GM23338 (cell line): Measurements from ENCODE around the gene MICAL3. TPM values are rescaled to one million over a fixed set of nuclear protein-coding genes. Genes with fewer than 3 reads are reported as not detected.

ENCODE experiments used
- ATAC-seq: fragments of 200-7000 bp; cut with Tn5 transposase; 3 replicates; pipeline ENCODE4 v1.9.1; 2020
- DNase-seq: peaks from one replicate; pipeline ENCODE4 v3.0.0-alpha.2; 2015; ENCODE audit warnings: low spot score
- H2AFZ ChIP-seq: fragments of 200-600 bp; sonication (generic); 2 replicates; pipeline ENCODE4 v1.8.0; 2016; ENCODE audit warnings: antibody characterized with exemption, mild to moderate bottlenecking, moderate library complexity
- H3F3A ChIP-seq: fragments of 200-600 bp; sonication (generic); replicated peaks from 2 replicates; pipeline ENCODE4 v1.8.0; 2017; ENCODE audit warnings: antibody characterized with exemption, mixed run types, low read depth
- H3K27ac ChIP-seq: fragments of 200-600 bp; sonication (generic); 2 replicates; pipeline ENCODE4 v1.6.1; 2016; ENCODE audit warnings: low read depth
- H3K27me3 ChIP-seq: fragments of 200-600 bp; sonication (generic); 2 replicates; pipeline ENCODE4 v1.8.0; 2016; ENCODE audit warnings: mild to moderate bottlenecking, mixed run types, moderate library complexity; ENCODE audit not compliant: insufficient read depth
- H3K36me3 ChIP-seq: fragments of 200-600 bp; sonication (generic); 2 replicates; pipeline ENCODE4 v1.8.0; 2016; ENCODE audit warnings: mild to moderate bottlenecking; ENCODE audit not compliant: insufficient read depth
- H3K4me1 ChIP-seq: fragments of 200-600 bp; sonication (generic); 2 replicates; pipeline ENCODE4 v1.8.0; 2016; ENCODE audit warnings: mild to moderate bottlenecking, moderate library complexity; ENCODE audit not compliant: insufficient read depth
- H3K4me2 ChIP-seq: fragments of 200-600 bp; sonication (generic); 2 replicates; pipeline ENCODE4 v1.7.1; 2017; ENCODE audit warnings: mixed run types
- H3K4me3 ChIP-seq: fragments of 200-600 bp; sonication (generic); 2 replicates; pipeline ENCODE4 v1.6.1; 2016; ENCODE audit warnings: mixed run types
- H3K79me2 ChIP-seq: fragments of 200-600 bp; sonication (generic); replicated peaks from 2 replicates; pipeline ENCODE4 v1.8.0; 2017; ENCODE audit warnings: mild to moderate bottlenecking; ENCODE audit not compliant: insufficient read depth
- H3K9me2 ChIP-seq: fragments of 200-600 bp; sonication (generic); 2 replicates; pipeline ENCODE4 v1.8.0; 2017; ENCODE audit not compliant: insufficient read depth
- H4K20me1 ChIP-seq: fragments of 200-600 bp; sonication (generic); replicated peaks from 2 replicates; pipeline ENCODE4 v1.8.0; 2017; ENCODE audit warnings: mild to moderate bottlenecking; ENCODE audit not compliant: insufficient read depth
- H3K27ac Mint-ChIP-seq: 2 replicates; pipeline ENCODE4 v1.8.0; 2020; ENCODE audit warnings: inconsistent platforms, mild to moderate bottlenecking, moderate library complexity, mixed read lengths
- H3K27me3 Mint-ChIP-seq: 3 replicates; pipeline ENCODE4 v1.8.0; 2022; ENCODE audit warnings: low read depth, mild to moderate bottlenecking, moderate library complexity, mixed read lengths, inconsistent platforms; ENCODE audit not compliant: insufficient read depth, poor library complexity
- H3K36me3 Mint-ChIP-seq: 3 replicates; pipeline ENCODE4 v1.8.0; 2021; ENCODE audit warnings: low read depth, mild to moderate bottlenecking, inconsistent platforms, moderate library complexity, mixed read lengths
- H3K4me1 Mint-ChIP-seq: 3 replicates; pipeline ENCODE4 v1.8.0; 2020; ENCODE audit warnings: mild to moderate bottlenecking, inconsistent platforms, mixed read lengths
- H3K4me3 Mint-ChIP-seq: 3 replicates; pipeline ENCODE4 v1.8.0; 2021; ENCODE audit warnings: moderate library complexity, mild to moderate bottlenecking, inconsistent platforms, mixed read lengths
- H3K9me3 Mint-ChIP-seq: 3 replicates; pipeline ENCODE4 v1.8.0; 2020; ENCODE audit warnings: moderate library complexity, mild to moderate bottlenecking, inconsistent platforms, mixed read lengths
- CREB1 ChIP-seq: fragments of 250-450 bp; sonication (Bioruptor Pico); IDR thresholded peaks from 2 replicates; pipeline ENCODE4 v1.5.0; 2020; ENCODE audit warnings: low read depth, mild to moderate bottlenecking, moderate library complexity
- EZH2phosphoT487 ChIP-seq: fragments of 200-600 bp; sonication (generic); IDR thresholded peaks from one replicate; pipeline ENCODE4 v1.8.1; 2018; ENCODE audit warnings: antibody characterized with exemption; ENCODE audit not compliant: unreplicated experiment
- JUNB ChIP-seq: IDR thresholded peaks from one replicate; pipeline ENCODE4 v1.6.1; 2016; ENCODE audit warnings: antibody characterized with exemption; ENCODE audit not compliant: unreplicated experiment
- NANOG ChIP-seq: IDR thresholded peaks from 2 replicates; pipeline ENCODE4 v1.6.1; 2016; ENCODE audit warnings: antibody characterized with exemption, borderline replicate concordance
- POLR2AphosphoS5 ChIP-seq: IDR thresholded peaks from 2 replicates; pipeline ENCODE4 v1.6.1; 2016; ENCODE audit warnings: antibody characterized with exemption, low read depth
- STAT1 ChIP-seq: IDR thresholded peaks from one replicate; pipeline ENCODE4 v1.6.1; 2016; ENCODE audit warnings: antibody characterized with exemption; ENCODE audit not compliant: unreplicated experiment
- ZNF114 ChIP-seq: fragments of 250-450 bp; sonication (Bioruptor Pico); IDR thresholded peaks from 2 replicates; pipeline ENCODE4 v1.5.0; 2020; ENCODE audit warnings: mild to moderate bottlenecking, moderate library complexity
- polyA plus RNA-seq: library from polyadenylated mRNA; unstranded; fragments of >200 nt; fragmentation: Nextera tagmentation; extraction: Ambion mirVana; gene quantifications from 2 replicates; pipeline ENCODE4 v1.2.1, GENCODE V29; 2016
- total RNA-seq: library from RNA; depleted of rRNA; stranded (reverse); fragments of >200 nt; shearing (Covaris generic); gene quantifications from 2 replicates; pipeline ENCODE4 v1.2.3, GENCODE V29; 2014
- TF ChIP-seq, protein P1 (sequence below): IDR thresholded peaks from 2 replicates; pipeline ENCODE4 v1.6.1; 2016; ENCODE audit warnings: antibody characterized with exemption
- TF ChIP-seq, protein P2 (sequence below): fragments of 250-450 bp; sonication (Bioruptor Pico); IDR thresholded peaks from 2 replicates; pipeline ENCODE4 v1.5.0; 2020; ENCODE audit warnings: mild to moderate bottlenecking, moderate library complexity
- TF ChIP-seq, protein P3 (sequence below): IDR thresholded peaks from one replicate; pipeline ENCODE4 v1.6.1; 2018; ENCODE audit warnings: antibody characterized with exemption; ENCODE audit not compliant: unreplicated experiment

Gene MICAL3
- total and polyA plus RNA-seq, 2 experiments from 2014 or later: 10.1 to 33.9 TPM

DNA sequence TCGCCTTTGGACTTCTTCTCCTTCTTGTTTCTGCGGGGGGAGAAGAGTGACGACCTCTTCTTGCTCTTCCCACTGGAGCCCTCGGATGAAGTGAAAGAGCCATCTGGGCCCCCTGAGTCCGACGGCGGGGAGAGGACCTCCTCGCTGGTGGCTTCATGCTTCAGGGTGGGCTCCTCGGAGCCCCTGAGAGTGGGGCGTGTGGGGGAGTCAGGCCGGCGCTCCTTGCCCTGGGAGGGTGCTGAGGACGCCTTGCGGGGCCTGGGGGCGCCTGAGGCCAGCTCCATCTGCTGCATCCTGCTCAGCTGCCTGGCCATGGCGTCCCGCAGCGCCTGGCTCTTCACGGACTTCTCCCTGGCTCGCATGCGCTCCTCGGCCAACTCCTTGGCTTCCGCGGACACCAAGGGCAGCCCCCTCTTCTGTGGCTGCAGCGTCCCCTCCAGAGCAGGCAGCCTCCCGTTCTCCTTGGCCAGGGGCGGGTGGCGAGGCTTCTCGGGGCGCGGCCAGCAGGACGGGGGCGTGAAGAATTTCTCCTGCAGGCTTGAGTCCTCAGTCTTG lies 206.8 kb downstream of the MICAL3 start:
- H3F3A ChIP-seq: no peaks in the 10 kb centered on the region
- Mint-ChIP-seq H3K27me3 (peaks cover 10% of the 10 kb centered on the region), H3K27ac (no peak overlapping the region), H3K4me1 (peaks cover 5% of the 10 kb centered on the region; the same call in 2 of the 3 replicates), H3K4me3 (no peak overlapping the region), H3K9me3 (no peaks in the 10 kb centered on the region), H3K36me3 (no peaks in the 10 kb centered on the region; the same call in 2 of the 3 replicates)
- no peak overlapping the region for H3K27ac ChIP-seq
- DNase-seq (no peak), ATAC-seq (no peak)
- TF ChIP-seq, protein P1, sequence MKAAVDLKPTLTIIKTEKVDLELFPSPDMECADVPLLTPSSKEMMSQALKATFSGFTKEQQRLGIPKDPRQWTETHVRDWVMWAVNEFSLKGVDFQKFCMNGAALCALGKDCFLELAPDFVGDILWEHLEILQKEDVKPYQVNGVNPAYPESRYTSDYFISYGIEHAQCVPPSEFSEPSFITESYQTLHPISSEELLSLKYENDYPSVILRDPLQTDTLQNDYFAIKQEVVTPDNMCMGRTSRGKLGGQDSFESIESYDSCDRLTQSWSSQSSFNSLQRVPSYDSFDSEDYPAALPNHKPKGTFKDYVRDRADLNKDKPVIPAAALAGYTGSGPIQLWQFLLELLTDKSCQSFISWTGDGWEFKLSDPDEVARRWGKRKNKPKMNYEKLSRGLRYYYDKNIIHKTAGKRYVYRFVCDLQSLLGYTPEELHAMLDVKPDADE: no peak
- TF ChIP-seq, protein P2, sequence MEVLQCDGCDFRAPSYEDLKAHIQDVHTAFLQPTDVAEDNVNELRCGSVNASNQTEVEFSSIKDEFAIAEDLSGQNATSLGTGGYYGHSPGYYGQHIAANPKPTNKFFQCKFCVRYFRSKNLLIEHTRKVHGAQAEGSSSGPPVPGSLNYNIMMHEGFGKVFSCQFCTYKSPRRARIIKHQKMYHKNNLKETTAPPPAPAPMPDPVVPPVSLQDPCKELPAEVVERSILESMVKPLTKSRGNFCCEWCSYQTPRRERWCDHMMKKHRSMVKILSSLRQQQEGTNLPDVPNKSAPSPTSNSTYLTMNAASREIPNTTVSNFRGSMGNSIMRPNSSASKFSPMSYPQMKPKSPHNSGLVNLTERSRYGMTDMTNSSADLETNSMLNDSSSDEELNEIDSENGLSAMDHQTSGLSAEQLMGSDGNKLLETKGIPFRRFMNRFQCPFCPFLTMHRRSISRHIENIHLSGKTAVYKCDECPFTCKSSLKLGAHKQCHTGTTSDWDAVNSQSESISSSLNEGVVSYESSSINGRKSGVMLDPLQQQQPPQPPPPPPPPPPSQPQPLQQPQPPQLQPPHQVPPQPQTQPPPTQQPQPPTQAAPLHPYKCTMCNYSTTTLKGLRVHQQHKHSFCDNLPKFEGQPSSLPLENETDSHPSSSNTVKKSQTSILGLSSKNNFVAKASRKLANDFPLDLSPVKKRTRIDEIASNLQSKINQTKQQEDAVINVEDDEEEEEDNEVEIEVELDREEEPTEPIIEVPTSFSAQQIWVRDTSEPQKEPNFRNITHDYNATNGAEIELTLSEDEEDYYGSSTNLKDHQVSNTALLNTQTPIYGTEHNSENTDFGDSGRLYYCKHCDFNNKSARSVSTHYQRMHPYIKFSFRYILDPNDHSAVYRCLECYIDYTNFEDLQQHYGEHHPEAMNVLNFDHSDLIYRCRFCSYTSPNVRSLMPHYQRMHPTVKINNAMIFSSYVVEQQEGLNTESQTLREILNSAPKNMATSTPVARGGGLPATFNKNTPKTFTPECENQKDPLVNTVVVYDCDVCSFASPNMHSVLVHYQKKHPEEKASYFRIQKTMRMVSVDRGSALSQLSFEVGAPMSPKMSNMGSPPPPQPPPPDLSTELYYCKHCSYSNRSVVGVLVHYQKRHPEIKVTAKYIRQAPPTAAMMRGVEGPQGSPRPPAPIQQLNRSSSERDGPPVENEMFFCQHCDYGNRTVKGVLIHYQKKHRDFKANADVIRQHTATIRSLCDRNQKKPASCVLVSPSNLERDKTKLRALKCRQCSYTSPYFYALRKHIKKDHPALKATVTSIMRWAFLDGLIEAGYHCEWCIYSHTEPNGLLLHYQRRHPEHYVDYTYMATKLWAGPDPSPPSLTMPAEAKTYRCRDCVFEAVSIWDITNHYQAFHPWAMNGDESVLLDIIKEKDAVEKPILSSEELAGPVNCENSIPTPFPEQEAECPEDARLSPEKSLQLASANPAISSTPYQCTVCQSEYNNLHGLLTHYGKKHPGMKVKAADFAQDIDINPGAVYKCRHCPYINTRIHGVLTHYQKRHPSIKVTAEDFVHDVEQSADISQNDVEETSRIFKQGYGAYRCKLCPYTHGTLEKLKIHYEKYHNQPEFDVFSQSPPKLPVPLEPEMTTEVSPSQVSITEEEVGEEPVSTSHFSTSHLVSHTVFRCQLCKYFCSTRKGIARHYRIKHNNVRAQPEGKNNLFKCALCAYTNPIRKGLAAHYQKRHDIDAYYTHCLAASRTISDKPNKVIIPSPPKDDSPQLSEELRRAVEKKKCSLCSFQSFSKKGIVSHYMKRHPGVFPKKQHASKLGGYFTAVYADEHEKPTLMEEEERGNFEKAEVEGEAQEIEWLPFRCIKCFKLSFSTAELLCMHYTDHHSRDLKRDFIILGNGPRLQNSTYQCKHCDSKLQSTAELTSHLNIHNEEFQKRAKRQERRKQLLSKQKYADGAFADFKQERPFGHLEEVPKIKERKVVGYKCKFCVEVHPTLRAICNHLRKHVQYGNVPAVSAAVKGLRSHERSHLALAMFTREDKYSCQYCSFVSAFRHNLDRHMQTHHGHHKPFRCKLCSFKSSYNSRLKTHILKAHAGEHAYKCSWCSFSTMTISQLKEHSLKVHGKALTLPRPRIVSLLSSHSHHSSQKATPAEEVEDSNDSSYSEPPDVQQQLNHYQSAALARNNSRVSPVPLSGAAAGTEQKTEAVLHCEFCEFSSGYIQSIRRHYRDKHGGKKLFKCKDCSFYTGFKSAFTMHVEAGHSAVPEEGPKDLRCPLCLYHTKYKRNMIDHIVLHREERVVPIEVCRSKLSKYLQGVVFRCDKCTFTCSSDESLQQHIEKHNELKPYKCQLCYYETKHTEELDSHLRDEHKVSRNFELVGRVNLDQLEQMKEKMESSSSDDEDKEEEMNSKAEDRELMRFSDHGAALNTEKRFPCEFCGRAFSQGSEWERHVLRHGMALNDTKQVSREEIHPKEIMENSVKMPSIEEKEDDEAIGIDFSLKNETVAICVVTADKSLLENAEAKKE (CRISPR knock-in tag): no peak
- TF ChIP-seq CREB1 (CRISPR knock-in tag): no peak
- no peak for TF ChIP-seq STAT1
- TF ChIP-seq, protein P3, sequence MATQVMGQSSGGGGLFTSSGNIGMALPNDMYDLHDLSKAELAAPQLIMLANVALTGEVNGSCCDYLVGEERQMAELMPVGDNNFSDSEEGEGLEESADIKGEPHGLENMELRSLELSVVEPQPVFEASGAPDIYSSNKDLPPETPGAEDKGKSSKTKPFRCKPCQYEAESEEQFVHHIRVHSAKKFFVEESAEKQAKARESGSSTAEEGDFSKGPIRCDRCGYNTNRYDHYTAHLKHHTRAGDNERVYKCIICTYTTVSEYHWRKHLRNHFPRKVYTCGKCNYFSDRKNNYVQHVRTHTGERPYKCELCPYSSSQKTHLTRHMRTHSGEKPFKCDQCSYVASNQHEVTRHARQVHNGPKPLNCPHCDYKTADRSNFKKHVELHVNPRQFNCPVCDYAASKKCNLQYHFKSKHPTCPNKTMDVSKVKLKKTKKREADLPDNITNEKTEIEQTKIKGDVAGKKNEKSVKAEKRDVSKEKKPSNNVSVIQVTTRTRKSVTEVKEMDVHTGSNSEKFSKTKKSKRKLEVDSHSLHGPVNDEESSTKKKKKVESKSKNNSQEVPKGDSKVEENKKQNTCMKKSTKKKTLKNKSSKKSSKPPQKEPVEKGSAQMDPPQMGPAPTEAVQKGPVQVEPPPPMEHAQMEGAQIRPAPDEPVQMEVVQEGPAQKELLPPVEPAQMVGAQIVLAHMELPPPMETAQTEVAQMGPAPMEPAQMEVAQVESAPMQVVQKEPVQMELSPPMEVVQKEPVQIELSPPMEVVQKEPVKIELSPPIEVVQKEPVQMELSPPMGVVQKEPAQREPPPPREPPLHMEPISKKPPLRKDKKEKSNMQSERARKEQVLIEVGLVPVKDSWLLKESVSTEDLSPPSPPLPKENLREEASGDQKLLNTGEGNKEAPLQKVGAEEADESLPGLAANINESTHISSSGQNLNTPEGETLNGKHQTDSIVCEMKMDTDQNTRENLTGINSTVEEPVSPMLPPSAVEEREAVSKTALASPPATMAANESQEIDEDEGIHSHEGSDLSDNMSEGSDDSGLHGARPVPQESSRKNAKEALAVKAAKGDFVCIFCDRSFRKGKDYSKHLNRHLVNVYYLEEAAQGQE: no peak
- TF ChIP-seq ZNF114 (CRISPR knock-in tag): no peak
- TF ChIP-seq POLR2AphosphoS5: no peak
- no peak for TF ChIP-seq NANOG
- no peak for TF ChIP-seq JUNB
- no peak for TF ChIP-seq EZH2phosphoT487
- H3K79me2 ChIP-seq: no peaks in the 10 kb centered on the region
- H2AFZ ChIP-seq: no peak overlapping the region
- H3K36me3 ChIP-seq: no peaks in the 10 kb centered on the region
- no peaks in the 10 kb centered on the region for H3K27me3 ChIP-seq
- no peak overlapping the region for H3K4me2 ChIP-seq
- H3K9me2 ChIP-seq: no peaks in the 10 kb centered on the region
- H4K20me1 ChIP-seq: 0 out of 2 replicates have a peak, but pooled peaks cover 5% of the 10 kb centered on the region
- H3K4me1 ChIP-seq: no peaks in the 10 kb centered on the region
- H3K4me3 ChIP-seq: no peak overlapping the region
